Gastrocnemius medialis (tissue), 4 donors: ENCODE data around the gene DYNLT4.

Experiments used
- CTCF ChIP-seq, 5 experiments: fragments of 450-650 bp in 3 of 5; fragments of 200-600 bp in 2 of 5; sonication (generic) in 2 of 5; IDR thresholded peaks in 4 of 5; conservative IDR thresholded peaks in 1 of 5; 1 replicate in 4 of 5; 2 replicates in 1 of 5; pipeline ENCODE4 v1.5.1; 2016 to 2019; ENCODE audit warnings: antibody characterized with exemption in 5 of 5, mild to moderate bottlenecking in 3 of 5, moderate library complexity in 3 of 5
- POLR2A ChIP-seq, 2 donors: fragments of 450-650 bp; IDR thresholded peaks; one replicate each; pipeline ENCODE4 v1.6.1; 2017; ENCODE audit warnings: antibody characterized with exemption in 2 of 2, mild to moderate bottlenecking in 2 of 2, moderate library complexity in 2 of 2

GRCh38 chr1:44832056-44832705 is 25.0 kb upstream of the DYNLT4 start:
- TF ChIP-seq CTCF (IDR thresholded peaks at IDR 0.05 in 4 of 5, conservative IDR thresholded peaks at IDR 0.05 in 1 of 5) (no peak), POLR2A (IDR thresholded peaks at IDR 0.05) (no peak)
